OCI-LY1 (cell line): Measurements from ENCODE around the gene IL10.

Experiments
- CTCF ChIP-seq: fragments of 200-600 bp; sonication (generic), shearing (Covaris generic); IDR thresholded peaks from 2 replicates; pipeline ENCODE4 v1.5.1; 2017; ENCODE audit warnings: mild to moderate bottlenecking, antibody characterized with exemption, low read length, moderate library complexity, mixed read lengths
- EZH2 ChIP-seq: fragments of 200-600 bp; sonication (generic), shearing (Covaris generic); IDR thresholded peaks from 2 replicates; pipeline ENCODE4 v1.8.0; 2017; ENCODE audit warnings: borderline replicate concordance, mixed run types, mild to moderate bottlenecking, antibody characterized with exemption, low read length, moderate library complexity, mixed read lengths

- no peak for TF ChIP-seq CTCF
- TF ChIP-seq EZH2, result no peak
Measured at GRCh38 chr1:206774093-206774492, 1.8 kb upstream of the IL10 start.
